IMR-90 (cell line): ENCODE data around the gene HOMEZ. TPM values are rescaled to one million over a fixed set of nuclear protein-coding genes. Genes with fewer than 3 reads are reported as not detected.
"Not testable (repeated sequence)": the region's sequence is repeated elsewhere in the genome, so short reads cannot be mapped to it uniquely, and the experiment has no call there.

ENCODE experiments used
- ATAC-seq: fragments of 200-7000 bp; cut with Tn5 transposase; 2 replicates; pipeline ENCODE4 v1.9.1; 2020; ENCODE audit warnings: low read depth, mild to moderate bottlenecking, moderate library complexity
- BruUV-seq: library from RNA; stranded (reverse); fragments of 400-500 nt; replicated peaks from 2 replicates; lab custom pipeline; 2021; lab: Mats Ljungman, UMichigan
- CTCF ChIA-PET: fragments of 300-600 bp; formaldehyde crosslinking; extraction: SDS; loops from one replicate; lab custom pipeline; 2021; ENCODE audit warnings: antibody characterized with exemption; lab: Yijun Ruan, JAX
- POLR2A ChIA-PET: fragments of 300-600 bp; sonication (Branson Sonifier 250); formaldehyde crosslinking; loops from one replicate; lab custom pipeline; 2022; ENCODE audit warnings: antibody characterized with exemption; ENCODE audit not compliant: unreplicated experiment; lab: Charles Lee
- DNase-seq: peaks from one replicate; pipeline ENCODE4 v3.0.0; 2013
- H2AFZ ChIP-seq: replicated peaks from 2 replicates; pipeline ENCODE3; 2013; ENCODE audit warnings: low read length, mild to moderate bottlenecking; ENCODE audit not compliant: poor library complexity
- H2AK5ac ChIP-seq: 2 replicates; pipeline ENCODE4 v1.6.1; 2013; ENCODE audit warnings: low read depth, low read length, inconsistent platforms
- H2AK9ac ChIP-seq: replicated peaks from 2 replicates; pipeline ENCODE3; 2013; ENCODE audit warnings: mild to moderate bottlenecking, low read depth, low read length, moderate library complexity; ENCODE audit not compliant: poor library complexity
- H2BK120ac ChIP-seq: 2 replicates; pipeline ENCODE4 v1.6.1; 2013; ENCODE audit warnings: low read depth, low read length, inconsistent platforms
- H2BK15ac ChIP-seq: 3 replicates; pipeline ENCODE4 v1.6.1; 2013; ENCODE audit warnings: low read depth, low read length, inconsistent platforms
- H2BK20ac ChIP-seq: 2 replicates; pipeline ENCODE4 v1.6.1; 2013; ENCODE audit warnings: low read depth, mild to moderate bottlenecking, inconsistent platforms, low read length, moderate library complexity
- H2BK5ac ChIP-seq: 2 replicates; pipeline ENCODE4 v1.6.1; 2013; ENCODE audit warnings: mild to moderate bottlenecking, low read depth, low read length, inconsistent platforms; ENCODE audit not compliant: poor library complexity, severe bottlenecking
- H3K14ac ChIP-seq: replicated peaks from 2 replicates; pipeline ENCODE4 v1.6.1; 2013; ENCODE audit warnings: low read depth, low read length, inconsistent platforms
- H3K18ac ChIP-seq: 2 replicates; pipeline ENCODE4 v1.6.1; 2013; ENCODE audit warnings: low read depth, low read length, control low read depth
- H3K23ac ChIP-seq: 2 replicates; pipeline ENCODE4 v1.6.1; 2013; ENCODE audit warnings: low read depth, low read length, inconsistent platforms
- H3K27ac ChIP-seq: 2 replicates; pipeline ENCODE4 v1.5.1; 2013; ENCODE audit warnings: mild to moderate bottlenecking, control low read depth, low read length; ENCODE audit not compliant: insufficient read depth
- H3K27me3 ChIP-seq: 2 replicates; pipeline ENCODE4 v1.6.1; 2013; ENCODE audit warnings: low read length; ENCODE audit not compliant: control insufficient read depth, insufficient read depth
- H3K36me3 ChIP-seq: 2 replicates; pipeline ENCODE4 v1.6.1; 2013; ENCODE audit warnings: low read length, mixed read lengths; ENCODE audit not compliant: control insufficient read depth, insufficient read depth
- H3K4ac ChIP-seq: 2 replicates; pipeline ENCODE4 v1.6.1; 2013; ENCODE audit warnings: low read depth, low read length, inconsistent platforms
- H3K4me1 ChIP-seq: 2 replicates; pipeline ENCODE4 v1.6.1; 2013; ENCODE audit warnings: low read length, mixed read lengths; ENCODE audit not compliant: control insufficient read depth, insufficient read depth
- H3K4me2 ChIP-seq: 2 replicates; pipeline ENCODE4 v1.6.1; 2013; ENCODE audit warnings: low read depth, mild to moderate bottlenecking, control low read depth, low read length, moderate library complexity
- H3K4me3 ChIP-seq: 2 replicates; pipeline ENCODE4 v1.5.1; 2013; ENCODE audit warnings: low read depth, mild to moderate bottlenecking, control low read depth, low read length, moderate library complexity; ENCODE audit not compliant: insufficient read depth
- H3K56ac ChIP-seq: 2 replicates; pipeline ENCODE4 v1.6.1; 2013; ENCODE audit warnings: low read length, inconsistent platforms; ENCODE audit not compliant: insufficient read depth; ENCODE audit errors: extremely low read depth
- H3K79me1 ChIP-seq, 2 experiments: 2 replicates each; pipeline ENCODE4 v1.6.1; 2013; ENCODE audit warnings: low read length in 2 of 2, inconsistent platforms in 1 of 2, low read depth in 1 of 2
- H3K9ac ChIP-seq: 2 replicates; pipeline ENCODE4 v1.6.1; 2013; ENCODE audit warnings: low read depth, low read length, control low read depth
- H3K9me1 ChIP-seq: 2 replicates; pipeline ENCODE4 v1.6.1; 2013; ENCODE audit warnings: low read length, inconsistent platforms; ENCODE audit not compliant: insufficient read depth
- H3K9me3 ChIP-seq: 2 replicates; pipeline ENCODE4 v1.6.1; 2013; ENCODE audit warnings: low read length; ENCODE audit not compliant: control insufficient read depth, insufficient read depth
- H4K20me1 ChIP-seq: 2 replicates; pipeline ENCODE4 v1.6.1; 2013; ENCODE audit warnings: low read length, inconsistent platforms; ENCODE audit not compliant: insufficient read depth
- H4K5ac ChIP-seq: 2 replicates; pipeline ENCODE4 v1.6.1; 2013; ENCODE audit warnings: mild to moderate bottlenecking, low read depth, low read length, control low read depth
- H4K8ac ChIP-seq, 2 experiments: 2 replicates each; pipeline ENCODE4 v1.6.1; 2013; ENCODE audit warnings: low read depth in 2 of 2, low read length in 2 of 2, control low read depth in 1 of 2, inconsistent platforms in 1 of 2
- H4K91ac ChIP-seq: 2 replicates; pipeline ENCODE4 v1.6.1; 2013; ENCODE audit warnings: low read depth, low read length, inconsistent platforms; ENCODE audit not compliant: insufficient read depth
- FOS ChIP-seq: fragments of 150-350 bp; IDR thresholded peaks from 2 replicates; pipeline ENCODE4 v1.6.1; 2016; ENCODE audit warnings: low read depth, low read length
- POLR2A ChIP-seq: IDR thresholded peaks from 2 replicates; pipeline ENCODE4 v1.6.1; 2012; ENCODE audit warnings: mild to moderate bottlenecking, low read depth, low read length
- WGBS, 2 experiments: methylation state at CpG; one replicate each; pipeline versions ENCODE4 v1.1.5 to v1.1.7; 2013; ENCODE audit warnings: missing lambda C conversion rate in 2 of 2; ENCODE audit not compliant: insufficient read length in 1 of 2; ENCODE audit errors: extremely low coverage in 2 of 2; 5-methylcytosine and 5-hydroxymethylcytosine counted together
- dilution Hi-C: fragments of 300-500 bp; cut with HindIII; formaldehyde crosslinking; loops from one replicate; pipeline ENCODE4 v1.14.3; 2018; ENCODE audit warnings: low sequenced_read_pairs; ENCODE audit not compliant: unreplicated experiment
- in situ Hi-C: fragments of 300-500 bp; cut with MboI; formaldehyde crosslinking; loops from 3 replicates; pipeline ENCODE4 v1.14.3; 2019; ENCODE audit warnings: low sequenced_read_pairs, inconsistent platforms, mixed read lengths
- intact Hi-C: fragments of 100-400 bp; cut with micrococcal nuclease; formaldehyde crosslinking; loops from 2 replicates; pipeline ENCODE4 v1.10.0; 2022
- polyA plus RNA-seq, 3 experiments: library from polyadenylated mRNA; depleted of rRNA; stranded (reverse); fragments of >200 nt; gene quantifications; 2 replicates each; pipeline ENCODE4 v1.2.3, GENCODE V29; 2012; ENCODE audit warnings: low replicate concordance in 1 of 3
- total RNA-seq: library from RNA; depleted of rRNA; stranded (reverse); fragments of >200 nt; gene quantifications from 2 replicates; pipeline ENCODE4 v1.2.3, GENCODE V29; 2012

Gene HOMEZ
- total and polyA plus RNA-seq, 2 of the 4 experiments (the other 2 are of a cell fraction) = 7.7 to 9.7 TPM

DNA sequence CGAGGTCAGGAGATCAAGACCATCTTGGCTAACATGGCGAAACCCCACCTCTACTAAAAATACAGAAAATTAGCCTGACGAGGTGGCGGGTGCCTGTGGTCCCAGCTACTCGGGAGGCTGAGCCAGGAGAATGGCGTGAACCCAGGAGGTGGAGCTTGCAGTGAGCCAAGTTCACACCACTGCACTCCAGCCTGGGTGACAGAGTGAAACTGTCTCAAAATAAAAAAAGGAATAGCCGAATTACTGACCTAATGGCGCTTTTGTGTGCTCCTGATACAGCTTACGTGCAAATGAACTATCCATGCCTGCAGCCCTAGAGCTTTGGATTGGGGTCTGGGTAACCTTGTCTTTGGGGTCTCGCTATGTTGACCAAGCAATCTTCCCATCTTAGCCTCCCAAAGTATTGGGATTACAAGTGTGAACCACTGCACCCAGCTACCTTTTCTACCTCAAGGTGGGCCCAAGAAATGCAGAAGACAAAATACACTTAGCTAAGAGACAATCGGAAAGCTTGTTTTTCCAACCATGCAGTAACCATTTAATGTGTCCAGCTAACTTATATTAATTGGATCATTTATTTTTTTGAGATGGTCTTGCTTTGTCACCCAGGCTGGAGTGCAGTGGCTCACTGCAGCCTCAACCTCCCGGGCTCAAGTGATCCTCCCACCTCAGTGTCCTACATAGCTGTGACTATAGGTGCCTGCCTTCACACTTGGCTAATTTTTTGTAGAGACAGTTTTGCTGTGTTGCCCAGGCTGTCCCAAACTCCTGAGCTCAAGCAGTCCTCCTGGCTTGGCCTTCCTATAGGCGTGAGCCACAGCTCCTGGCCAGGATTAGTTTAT lies 40.8 kb upstream of the HOMEZ start:
- Histone ChIP-seq H2BK5ac (no peak overlapping the region), H2BK15ac (no peak overlapping the region), H3K4ac (no peak overlapping the region), H3K4me2 (no peak overlapping the region), H3K23ac (no peak overlapping the region), H3K4me1 (peaks cover 2% of the 10 kb centered on the region; the same call in 1 of the 2 replicates), H3K14ac (no peak overlapping the region), H4K8ac (no peak overlapping the region), H3K36me3 (peaks cover 19% of the 10 kb centered on the region), H3K4me3 (no peak overlapping the region), H4K5ac (no peak overlapping the region), H3K27me3 (no peaks in the 10 kb centered on the region; the same call in 1 of the 2 replicates), H3K18ac (no peak overlapping the region), H2BK120ac (no peak overlapping the region), H3K9me3 (no peaks in the 10 kb centered on the region), H3K9me1 (no peaks in the 10 kb centered on the region), H2AK9ac (no peak overlapping the region), H2AFZ (no peak overlapping the region), H2BK20ac (no peak overlapping the region), H4K20me1 (peaks cover 16% of the 10 kb centered on the region; the same call in 1 of the 2 replicates), H3K27ac (no peak overlapping the region), H4K91ac (no peak overlapping the region), H3K9ac (no peak overlapping the region), H2AK5ac (no peak overlapping the region), H3K79me1 (peaks cover 18 to 30% of the 10 kb centered on the region in 2 experiments), H3K56ac (no peak overlapping the region)
- WGBS, 2 experiments = 67% methylated on average over 3 of the region's 13 CpGs; no CpG with 5 or more reads in 1 of the 2 experiments
- POLR2A ChIA-PET = interaction anchor here (0.6 to 1.5 kb wide), 3 partner anchors 20 to 107 kb away, joined by 3 to 5 read pairs (median 4); no protein-coding TSS in a partner anchor
- no peak for TF ChIP-seq FOS
- TF ChIP-seq POLR2A = peak; percentile 26; the same call in 1 of the 2 replicates
- dilution Hi-C loops = no loop called here
- no TSS peak for BruUV-seq
- no peak for ATAC-seq
- DNase-seq = no peak
- in situ Hi-C loops = loop anchor here (10.0 kb wide), 2 partner anchors 48 to 228 kb away; partner anchors contain the start of genes CMTM5, IL25, THTPA and ZFHX2
- CTCF ChIA-PET = interaction anchor here (0.6 to 2.4 kb wide), 2 partner anchors 53 to 85 kb away, joined by 3 to 12 read pairs; no protein-coding TSS in a partner anchor
- intact Hi-C loops = no loop called here

DNA sequence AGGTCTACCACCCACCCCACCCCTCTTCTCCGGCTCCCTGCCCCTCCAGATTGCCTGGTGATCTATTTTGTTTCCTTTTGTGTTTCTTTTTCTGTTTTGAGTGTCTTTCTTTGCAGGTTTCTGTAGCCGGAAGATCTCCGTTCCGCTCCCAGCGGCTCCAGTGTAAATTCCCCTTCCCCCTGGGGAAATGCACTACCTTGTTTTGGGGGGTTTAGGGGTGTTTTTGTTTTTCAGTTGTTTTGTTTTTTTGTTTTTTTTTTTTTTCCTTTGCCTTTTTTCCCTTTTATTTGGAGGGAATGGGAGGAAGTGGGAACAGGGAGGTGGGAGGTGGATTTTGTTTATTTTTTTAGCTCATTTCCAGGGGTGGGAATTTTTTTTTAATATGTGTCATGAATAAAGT lies 39.8 kb upstream of the HOMEZ start:
- dilution Hi-C loops, H3K27ac ChIP-seq, H3K4me1 ChIP-seq, BruUV-seq, H2AFZ ChIP-seq, H2BK5ac ChIP-seq, H4K8ac ChIP-seq, DNase-seq, H3K9ac ChIP-seq, H3K27me3 ChIP-seq, H3K4me2 ChIP-seq, H2BK20ac ChIP-seq, H3K14ac ChIP-seq, H3K56ac ChIP-seq, H3K4ac ChIP-seq, H4K91ac ChIP-seq, H2AK5ac ChIP-seq, intact Hi-C loops, H2AK9ac ChIP-seq, H2BK15ac ChIP-seq, ATAC-seq, H3K9me3 ChIP-seq, H4K5ac ChIP-seq, H3K18ac ChIP-seq, H3K23ac ChIP-seq, H3K4me3 ChIP-seq, H2BK120ac ChIP-seq, H3K9me1 ChIP-seq: not testable (repeated sequence)
- Histone ChIP-seq H3K36me3 (peaks cover 19% of the 10 kb centered on the region), H3K79me1 (peaks cover 18 to 30% of the 10 kb centered on the region in 2 experiments), H4K20me1 (peaks cover 16% of the 10 kb centered on the region; the same call in 1 of the 2 replicates)
- in situ Hi-C loops = loop anchor here (10.0 kb wide), 2 partner anchors 49 to 229 kb away; partner anchors contain the start of genes CMTM5, IL25, THTPA and ZFHX2
- POLR2A ChIA-PET = interaction anchor here (0.6 kb wide), 2 partner anchors 21 to 106 kb away, joined by 3 to 4 read pairs; no protein-coding TSS in a partner anchor
- whole genome bisulfite sequencing, 2 experiments = no CpG with 5 or more reads among the region's 5 CpGs
- CTCF ChIA-PET = interaction anchor here (0.6 to 2.4 kb wide), 2 partner anchors 54 to 84 kb away, joined by 3 to 12 read pairs; no protein-coding TSS in a partner anchor
